AG04450 (cell line): ENCODE results near the gene CNTLN. TPM values are rescaled to one million over a fixed set of nuclear protein-coding genes. Genes with fewer than 3 reads are reported as not detected.
"Not testable (repeated sequence)": the region's sequence is repeated elsewhere in the genome, so short reads cannot be mapped to it uniquely, and the experiment has no call there.

ENCODE experiments used
- CTCF ChIA-PET: fragments of 300-600, 350-600 bp; formaldehyde crosslinking; extraction: SDS; loops from one replicate; lab custom pipeline; 2022; ENCODE audit warnings: antibody characterized with exemption, inconsistent platforms; lab: Charles Lee
- POLR2A ChIA-PET: fragments of 350-600 bp; formaldehyde crosslinking; extraction: SDS; loops from one replicate; lab custom pipeline; 2021; ENCODE audit warnings: antibody characterized with exemption, inconsistent platforms; lab: Yijun Ruan, JAX
- DNase-seq: peaks from one replicate; pipeline ENCODE4 v3.0.0-alpha.2; 2011; ENCODE audit warnings: low read depth, low spot score
- H3K27ac ChIP-seq: one replicate; pipeline ENCODE4 v1.5.1; 2012; ENCODE audit warnings: low read depth, low read length, control low read depth
- H3K27me3 ChIP-seq: one replicate; pipeline ENCODE4 v1.6.0; 2012; ENCODE audit warnings: low read length; ENCODE audit not compliant: control insufficient read depth, insufficient read depth
- H3K4me3 ChIP-seq: 2 replicates; pipeline ENCODE4 v1.5.1; 2011; ENCODE audit warnings: mild to moderate bottlenecking, low read depth, low read length, control low read depth
- H3K9me3 ChIP-seq: 2 replicates; pipeline ENCODE4 v1.5.1; 2012; ENCODE audit warnings: low read length; ENCODE audit not compliant: control insufficient read depth, insufficient read depth
- polyA plus RNA-seq: library from polyadenylated mRNA; depleted of rRNA; stranded (reverse); fragments of >200 nt; gene quantifications from 2 replicates; pipeline ENCODE4 v1.2.3, GENCODE V29; 2011
- TF ChIP-seq, protein P1 (sequence below): IDR thresholded peaks from 2 replicates; pipeline ENCODE4 v1.5.1; 2011; ENCODE audit warnings: low read depth, low read length, control low read depth, inconsistent platforms

The CNTLN gene
- polyA plus RNA-seq, 1 experiment = 11.7 TPM

GRCh38 chr9:17339156-17339555 lies 204.3 kb downstream of the CNTLN start:
- CTCF ChIA-PET = no interaction called here
- POLR2A ChIA-PET = no interaction called here
- Histone ChIP-seq H3K27me3 (no peaks in the 10 kb centered on the region), H3K4me3 (no peak overlapping the region), H3K9me3 (no peaks in the 10 kb centered on the region), H3K27ac (no peak overlapping the region)
- DNase-seq = no peak
- TF ChIP-seq, protein P1, sequence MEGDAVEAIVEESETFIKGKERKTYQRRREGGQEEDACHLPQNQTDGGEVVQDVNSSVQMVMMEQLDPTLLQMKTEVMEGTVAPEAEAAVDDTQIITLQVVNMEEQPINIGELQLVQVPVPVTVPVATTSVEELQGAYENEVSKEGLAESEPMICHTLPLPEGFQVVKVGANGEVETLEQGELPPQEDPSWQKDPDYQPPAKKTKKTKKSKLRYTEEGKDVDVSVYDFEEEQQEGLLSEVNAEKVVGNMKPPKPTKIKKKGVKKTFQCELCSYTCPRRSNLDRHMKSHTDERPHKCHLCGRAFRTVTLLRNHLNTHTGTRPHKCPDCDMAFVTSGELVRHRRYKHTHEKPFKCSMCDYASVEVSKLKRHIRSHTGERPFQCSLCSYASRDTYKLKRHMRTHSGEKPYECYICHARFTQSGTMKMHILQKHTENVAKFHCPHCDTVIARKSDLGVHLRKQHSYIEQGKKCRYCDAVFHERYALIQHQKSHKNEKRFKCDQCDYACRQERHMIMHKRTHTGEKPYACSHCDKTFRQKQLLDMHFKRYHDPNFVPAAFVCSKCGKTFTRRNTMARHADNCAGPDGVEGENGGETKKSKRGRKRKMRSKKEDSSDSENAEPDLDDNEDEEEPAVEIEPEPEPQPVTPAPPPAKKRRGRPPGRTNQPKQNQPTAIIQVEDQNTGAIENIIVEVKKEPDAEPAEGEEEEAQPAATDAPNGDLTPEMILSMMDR = no peak

DNA sequence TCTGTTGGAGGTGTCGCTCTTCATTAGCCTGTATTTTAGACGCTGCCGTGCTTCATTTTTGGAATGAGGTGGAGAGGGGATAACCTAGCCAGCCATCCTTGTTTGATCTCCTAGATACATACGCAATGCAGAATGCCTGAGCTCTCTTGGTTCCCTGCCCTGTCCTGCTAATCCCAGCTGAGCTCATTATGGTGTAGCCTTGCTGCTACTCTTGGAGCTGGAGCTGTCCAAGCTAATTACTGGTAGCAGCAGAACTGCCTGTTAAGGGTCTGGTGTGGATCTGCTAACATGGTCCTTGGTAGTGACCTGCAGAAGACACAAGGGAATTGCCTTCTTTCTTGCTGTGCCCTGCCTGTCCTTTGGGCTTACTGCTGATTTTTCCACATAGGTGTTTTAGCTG lies 207.9 kb downstream of the CNTLN start:
- no peak overlapping the region for H3K4me3 ChIP-seq
- ChIA-PET CTCF (no interaction called here), POLR2A (no interaction called here)
- no peak overlapping the region for H3K27ac ChIP-seq
- H3K27me3 ChIP-seq = no peaks in the 10 kb centered on the region
- TF ChIP-seq, protein P1 = no peak
- H3K9me3 ChIP-seq = no peaks in the 10 kb centered on the region
- DNase-seq = no peak

DNA sequence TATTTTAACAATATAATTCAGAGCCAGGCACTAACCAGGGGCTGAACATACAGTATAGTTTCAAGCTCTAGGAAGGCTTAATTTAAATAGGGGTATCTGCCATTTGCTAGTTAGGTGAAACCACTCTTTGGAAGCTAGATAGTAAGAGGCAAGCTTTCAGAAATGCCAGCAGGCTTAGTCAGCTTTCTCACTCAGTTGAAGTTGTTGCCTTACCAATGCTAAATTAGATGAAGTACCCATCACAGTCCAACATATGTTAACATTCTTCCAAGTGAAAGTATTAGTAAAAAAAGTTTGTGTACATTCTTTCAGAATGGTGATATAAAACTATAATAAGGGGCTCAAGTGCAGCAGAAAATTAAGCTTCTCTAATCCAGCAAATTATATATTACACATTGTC lies 215.0 kb downstream of the CNTLN start:
- no peak overlapping the region for H3K27ac ChIP-seq
- TF ChIP-seq, protein P1 = no peak
- peaks cover 5% of the 10 kb centered on the region; the same call in 1 of the 2 replicates for H3K9me3 ChIP-seq
- ChIA-PET POLR2A (no interaction called here), CTCF (no interaction called here)
- H3K27me3 ChIP-seq = no peaks in the 10 kb centered on the region
- peak; percentile 26 for DNase-seq
- H3K4me3 ChIP-seq = no peak overlapping the region

DNA sequence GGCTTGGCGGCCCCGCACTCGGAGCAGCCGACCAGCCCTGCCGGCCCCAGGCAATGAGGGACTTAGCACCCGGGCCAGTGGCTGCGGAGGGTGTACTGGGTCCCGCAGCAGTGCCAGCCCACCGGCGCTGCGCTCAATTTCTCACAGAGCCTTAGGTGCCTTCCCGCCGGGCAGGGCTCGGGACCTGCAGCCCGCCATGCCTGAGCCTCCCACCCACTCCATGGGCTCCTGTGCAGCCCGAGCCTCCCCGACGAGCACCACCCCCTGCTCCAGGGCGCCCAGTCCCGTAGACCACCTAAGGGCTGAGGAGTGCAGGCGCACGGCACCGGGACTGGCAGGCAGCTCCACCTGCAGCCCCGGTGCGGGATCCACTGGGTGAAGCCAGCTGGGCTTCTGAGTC lies 219.2 kb downstream of the CNTLN start:
- POLR2A ChIA-PET, H3K27ac ChIP-seq, H3K27me3 ChIP-seq, H3K9me3 ChIP-seq, H3K4me3 ChIP-seq, CTCF ChIA-PET, DNase-seq: not testable (repeated sequence)

DNA sequence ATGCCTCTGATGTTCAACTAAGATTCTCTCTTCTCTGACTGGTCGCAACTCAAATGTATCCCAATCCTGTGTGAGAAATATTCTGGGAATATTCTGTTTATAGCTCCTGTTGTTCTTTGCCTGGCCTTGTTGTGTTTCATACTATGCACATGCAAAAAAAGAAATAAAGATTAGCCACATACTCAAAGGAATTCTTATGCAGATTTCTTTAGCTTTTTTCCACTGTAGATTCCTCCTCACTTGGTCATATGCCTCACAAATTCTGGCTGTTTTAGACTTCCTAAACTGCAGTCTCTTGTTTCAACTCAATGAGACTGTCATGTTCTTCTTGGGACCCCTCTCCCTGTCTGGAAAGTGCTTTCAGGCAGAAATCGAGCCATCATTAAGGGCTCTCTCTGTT lies 226.5 kb downstream of the CNTLN start:
- no peak for DNase-seq
- H3K27ac ChIP-seq = no peak overlapping the region
- TF ChIP-seq, protein P1 = no peak
- CTCF ChIA-PET = no interaction called here
- POLR2A ChIA-PET = no interaction called here
- H3K27me3 ChIP-seq = no peaks in the 10 kb centered on the region
- no peaks in the 10 kb centered on the region for H3K9me3 ChIP-seq
- no peak overlapping the region for H3K4me3 ChIP-seq

GRCh38 chr9:17367035-17367434 lies 232.2 kb downstream of the CNTLN start:
- H3K9me3 ChIP-seq = no peaks in the 10 kb centered on the region
- no peaks in the 10 kb centered on the region for H3K27me3 ChIP-seq
- H3K27ac ChIP-seq = no peak overlapping the region
- TF ChIP-seq, protein P1 = no peak
- ChIA-PET POLR2A (no interaction called here), CTCF (no interaction called here)
- H3K4me3 ChIP-seq = no peak overlapping the region
- no peak for DNase-seq
